ENCODE results near the gene ATF1.
"Not testable (repeated sequence)": the region's sequence is repeated elsewhere in the genome, so short reads cannot be mapped to it uniquely, and the experiment has no call there.

ATF1 gene

GRCh38 chr12:50803230-50803875 lies 39.5 kb downstream of the ATF1 start:
- DNase-seq (ENCODE audit: low read depth): no peak

GRCh38 chr12:50806176-50806575 lies 42.3 kb downstream of the ATF1 start:
- no peak for DNase-seq (ENCODE audit: low read depth)

- DNase-seq (ENCODE audit: low read depth): not testable (repeated sequence)
These were observed 45.2 kb downstream of the ATF1 start for GRCh38 chr12:50809131-50809530.

DNA sequence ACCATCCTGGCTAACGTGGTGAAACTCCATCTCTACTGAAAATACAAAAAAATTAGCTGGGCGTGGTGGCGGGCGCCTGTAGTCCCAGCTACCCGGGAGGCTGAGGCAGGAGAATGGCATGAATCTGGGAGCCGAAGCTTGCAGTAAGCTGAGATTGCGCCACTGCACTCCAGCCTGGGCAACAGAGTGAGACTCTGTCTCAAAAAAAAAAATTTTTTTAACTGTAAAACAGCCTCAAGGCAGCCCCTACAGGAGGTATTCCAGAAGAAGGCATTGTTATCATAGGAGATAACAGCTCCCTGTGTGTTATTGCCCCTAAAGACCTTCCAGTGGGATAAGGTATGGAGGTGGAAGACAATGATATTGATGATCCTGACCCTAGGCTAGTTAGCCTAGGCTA lies 51.0 kb downstream of the ATF1 start:
- DNase-seq (ENCODE audit: low read depth): not testable (repeated sequence)

DNA sequence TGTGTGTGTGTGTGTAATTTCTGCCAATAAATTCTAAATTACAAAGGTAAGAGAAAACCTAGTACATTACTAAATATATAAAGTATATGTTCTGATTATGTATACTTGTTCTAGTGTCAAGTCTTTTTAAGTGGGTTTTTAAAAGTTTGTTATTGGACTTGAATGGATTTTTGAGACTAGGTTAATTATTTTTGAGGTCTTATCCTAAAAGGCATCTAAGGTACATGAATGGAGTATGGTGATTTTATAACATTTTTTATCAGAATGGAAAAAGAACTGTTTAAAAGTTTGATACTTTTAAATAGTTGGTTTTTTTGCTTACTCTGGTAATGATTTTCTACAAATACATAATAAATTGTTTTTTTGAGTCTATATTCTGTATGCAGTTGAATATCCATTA lies 56.3 kb downstream of the ATF1 start:
- no peak for DNase-seq (ENCODE audit: low read depth)

GRCh38 chr12:50822082-50822481 lies 58.2 kb downstream of the ATF1 start:
- DNase-seq (ENCODE audit: low read depth): no peak

DNA sequence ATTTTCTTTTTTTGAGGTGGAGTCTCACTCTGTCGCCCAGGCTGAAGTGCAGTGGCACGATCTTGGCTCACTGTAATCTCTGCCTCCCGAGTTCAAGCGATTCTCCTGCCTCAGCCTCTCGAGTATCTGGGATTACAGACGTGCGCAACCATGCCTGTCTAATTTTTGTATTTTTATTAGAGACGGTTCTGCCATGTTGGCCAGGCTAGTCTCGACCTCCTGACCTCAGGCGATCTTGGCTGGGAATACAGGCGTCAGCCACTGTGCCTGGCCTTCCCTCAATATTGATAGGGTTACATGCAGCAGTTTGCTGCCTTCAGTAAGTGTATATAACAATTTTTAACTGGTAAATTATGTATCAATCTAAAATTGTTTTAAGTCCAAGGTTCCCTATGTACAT lies 59.8 kb downstream of the ATF1 start:
- not testable (repeated sequence) for DNase-seq (ENCODE audit: low read depth)

GRCh38 chr12:50824914-50825313 lies 61.0 kb downstream of the ATF1 start:
- DNase-seq (ENCODE audit: low read depth): no peak

GRCh38 chr12:50825372-50825838 lies 61.5 kb downstream of the ATF1 start:
- no peak for DNase-seq (ENCODE audit: low read depth)

- DNase-seq (ENCODE audit: low read depth): no peak
These were observed 64.2 kb downstream of the ATF1 start for GRCh38 chr12:50828121-50828520.

- DNase-seq (ENCODE audit: low read depth): no peak
These were observed 65.0 kb downstream of the ATF1 start for GRCh38 chr12:50828886-50829285.

- DNase-seq (ENCODE audit: low read depth): not testable (repeated sequence)
These were observed 69.9 kb downstream of the ATF1 start for GRCh38 chr12:50833801-50834200.

- no peak for DNase-seq (ENCODE audit: low read depth)
These were observed 75.1 kb downstream of the ATF1 start for GRCh38 chr12:50839042-50839441.

- DNase-seq (ENCODE audit: low read depth): no peak
These were observed 77.0 kb downstream of the ATF1 start for GRCh38 chr12:50840809-50841487.

DNA sequence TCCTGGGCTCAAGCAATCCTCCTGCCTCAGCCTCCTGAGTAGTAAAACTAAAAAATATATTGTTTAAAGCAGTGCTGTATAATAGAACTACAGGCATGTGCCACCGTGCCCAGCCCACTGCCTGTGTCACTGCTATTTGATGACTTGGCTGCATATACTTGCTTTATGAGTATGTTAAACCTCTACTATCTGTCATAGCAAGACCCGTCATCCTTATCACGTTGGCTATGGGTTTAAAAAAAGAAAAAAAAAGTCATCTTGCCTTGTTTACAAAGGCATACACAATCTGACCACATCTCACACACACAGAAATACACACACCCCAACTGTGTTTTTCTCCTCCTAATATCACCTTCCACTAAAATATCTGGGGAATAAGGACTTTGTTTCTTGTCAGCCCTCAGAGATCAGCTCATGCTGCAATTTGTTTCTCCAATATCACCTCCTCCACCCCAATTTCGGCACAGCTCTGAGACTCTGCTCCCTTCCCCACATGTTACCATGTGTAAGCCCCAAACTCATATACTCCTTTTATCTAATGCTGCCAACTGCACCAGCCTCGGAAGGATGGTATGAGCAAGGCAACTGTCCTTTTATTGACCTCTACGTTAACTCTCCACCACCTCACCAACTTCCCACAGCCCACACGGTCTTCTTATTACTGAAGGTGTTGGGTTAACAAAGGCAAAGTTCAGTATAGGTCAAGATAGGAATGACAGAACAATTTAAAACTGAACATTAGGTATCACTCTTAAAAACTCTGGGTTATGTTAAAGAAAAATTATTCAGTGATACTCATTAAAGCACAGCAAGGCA lies 78.0 kb downstream of the ATF1 start:
- no peak for DNase-seq (ENCODE audit: low read depth)

GRCh38 chr12:50842637-50843493 lies 79.0 kb downstream of the ATF1 start, which contains the start of gene TMPRSS12:
Gene TMPRSS12 (plus strand): TSS chr12:50842926. CDS start chr12:50842965, 39 bp downstream.
- DNase-seq (ENCODE audit: low read depth): no peak

- no peak for DNase-seq (ENCODE audit: low read depth)
These were observed 81.2 kb downstream of the ATF1 start for GRCh38 chr12:50845021-50845647.

DNA sequence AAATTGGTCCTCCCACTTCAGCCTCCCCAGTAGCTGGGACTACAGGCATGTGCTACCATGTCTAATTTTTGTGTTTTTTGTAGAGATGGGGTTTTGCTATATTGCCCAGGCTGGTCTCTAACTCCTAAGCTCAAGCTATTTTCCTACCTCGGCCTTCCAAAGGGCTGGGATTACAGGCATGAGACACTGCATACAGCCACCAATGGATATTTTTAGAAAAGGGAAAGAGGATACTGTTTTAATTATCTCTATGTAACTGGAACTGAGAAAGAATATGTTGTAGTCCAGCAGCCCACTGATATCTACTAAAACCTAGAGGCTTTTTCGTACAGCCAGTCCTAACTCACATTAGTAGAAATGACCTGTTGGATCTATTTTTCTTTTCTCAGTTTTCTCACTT lies 85.1 kb downstream of the ATF1 start:
- DNase-seq (ENCODE audit: low read depth): no peak

- not testable (repeated sequence) for DNase-seq (ENCODE audit: low read depth)
These were observed 91.3 kb downstream of the ATF1 start for GRCh38 chr12:50855218-50855617.

DNA sequence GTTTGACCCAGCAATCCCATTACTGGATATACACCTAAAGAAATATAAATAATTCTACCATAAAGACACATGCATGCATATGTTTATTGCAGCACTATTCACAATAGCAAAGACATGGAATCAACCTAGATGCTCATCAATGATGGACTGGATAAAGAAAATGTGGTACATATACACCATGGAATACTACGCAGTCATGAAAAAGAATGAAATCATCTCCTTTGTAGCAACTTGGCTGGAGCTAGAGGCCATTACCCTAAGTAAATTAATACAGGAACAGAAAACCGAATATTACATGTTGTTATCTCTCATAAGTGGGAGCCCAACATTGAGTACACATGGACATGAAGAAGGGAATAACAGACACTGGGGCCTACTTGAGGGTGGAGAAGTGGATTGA lies 91.8 kb downstream of the ATF1 start:
- DNase-seq (ENCODE audit: low read depth): not testable (repeated sequence)

DNA sequence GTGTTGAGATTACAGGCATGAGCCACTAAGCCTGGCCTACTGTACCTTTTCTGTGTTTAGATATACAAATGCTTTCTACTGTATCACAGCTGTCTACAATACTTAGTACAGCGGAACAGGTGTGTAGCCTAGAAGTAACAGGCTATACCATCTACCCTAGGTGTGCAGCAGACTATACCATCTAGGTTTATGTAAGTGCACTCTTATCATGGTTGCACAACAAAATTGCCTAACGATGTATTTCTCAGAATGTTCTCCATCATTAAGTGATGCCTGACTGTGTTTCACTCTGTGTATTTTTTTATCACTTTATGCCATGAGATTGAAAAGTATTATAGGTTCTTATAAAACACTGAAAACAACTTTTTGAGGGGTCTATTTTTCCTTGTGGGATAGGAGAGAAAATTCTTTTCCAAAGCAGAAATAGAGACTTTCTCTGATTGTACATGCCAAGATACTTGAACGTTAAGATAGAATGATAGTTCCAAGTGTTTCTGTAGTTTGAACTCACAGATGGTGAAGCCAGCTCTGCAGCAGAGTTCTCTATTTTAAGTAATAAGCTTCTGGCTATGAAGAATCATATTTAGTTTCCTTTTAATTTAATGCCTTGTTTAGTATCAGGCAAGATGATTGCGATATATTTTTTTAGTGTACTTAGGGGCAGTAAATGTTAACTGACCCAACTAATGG lies 95.9 kb downstream of the ATF1 start:
- no peak for DNase-seq (ENCODE audit: low read depth)

Measured in activated gamma-delta T cell treated with anti-CD3 and anti-CD28 coated beads, Interleukin-2, amount 50 U/mL, for 16 hours (primary cell).